Hepatocyte (in vitro differentiated cells): ENCODE measurements around the gene POFUT1.

ENCODE experiments used
- CTCF ChIP-seq: fragments of 200-600 bp; sonication (generic); IDR thresholded peaks from 2 replicates; pipeline ENCODE4 v1.5.1; 2016; ENCODE audit warnings: antibody characterized with exemption, mild to moderate bottlenecking; ENCODE audit not compliant: poor library complexity
- EZH2 ChIP-seq: fragments of 200-600 bp; sonication (generic); IDR thresholded peaks from 2 replicates; pipeline ENCODE4 v1.6.1; 2016; ENCODE audit warnings: antibody characterized with exemption, mild to moderate bottlenecking, borderline replicate concordance

- TF ChIP-seq CTCF (no peak), EZH2 (no peak)
These were observed 20.3 kb downstream of the POFUT1 start for GRCh38 chr20:32227744-32228688.
